Esophagus squamous epithelium (tissue), 5 donors: ENCODE measurements around the gene MICALL2. TPM values are rescaled to one million over a fixed set of nuclear protein-coding genes. Genes with fewer than 3 reads are reported as not detected.

Experiments
- DNase-seq: peaks from one replicate; lab custom pipeline; 2025; lab: John Stamatoyannopoulos, UW
- H3K27ac ChIP-seq, 4 donors: fragments of 200-600 bp; sonication (generic); one replicate each; pipeline ENCODE4 v1.5.1; 2016 to 2019; ENCODE audit warnings: mild to moderate bottlenecking in 1 of 4
- H3K27me3 ChIP-seq, 4 donors: fragments of 200-600 bp; sonication (generic); 1 replicate in 3 of 4; 2 replicates in 1 of 4; pipeline versions ENCODE4 v1.5.1 to v1.6.0; 2017 to 2021; ENCODE audit warnings: antibody characterized with exemption in 1 of 4
- H3K36me3 ChIP-seq, 3 donors: fragments of 200-600 bp; sonication (generic); one replicate each; pipeline ENCODE4 v1.5.1; 2016 to 2019
- H3K4me1 ChIP-seq, 3 donors: fragments of 200-600 bp; sonication (generic); one replicate each; pipeline ENCODE4 v1.5.1; 2017 to 2019
- H3K4me3 ChIP-seq, 4 donors: fragments of 200-600 bp; sonication (generic); 1 replicate in 3 of 4; 2 replicates in 1 of 4; pipeline ENCODE4 v1.5.1; 2016 to 2019; ENCODE audit warnings: mild to moderate bottlenecking in 2 of 4, moderate library complexity in 1 of 4
- H3K9me3 ChIP-seq, 3 donors: fragments of 200-600 bp; sonication (generic); one replicate each; pipeline ENCODE4 v1.5.1; 2016 to 2019
- CTCF ChIP-seq, 6 experiments: fragments of 450-650 bp in 4 of 6; fragments of 200-600 bp in 2 of 6; sonication (generic) in 2 of 6; IDR thresholded peaks; one replicate each; pipeline ENCODE4 v1.5.1; 2016 to 2019; ENCODE audit warnings: antibody characterized with exemption in 6 of 6, mild to moderate bottlenecking in 4 of 6, moderate library complexity in 4 of 6
- POLR2A ChIP-seq, 4 donors: fragments of 450-650 bp; IDR thresholded peaks; one replicate each; pipeline ENCODE4 v1.6.1; 2017; ENCODE audit warnings: antibody characterized with exemption in 4 of 4, mild to moderate bottlenecking in 4 of 4, moderate library complexity in 3 of 4
- whole genome bisulfite sequencing, 2 donors: methylation state at CpG; one replicate each; pipeline ENCODE4 v1.1.5; 2018; 5-methylcytosine and 5-hydroxymethylcytosine counted together
- intact Hi-C: fragments of 100-400 bp; cut with DNase I; formaldehyde crosslinking; loops from one replicate; pipeline ENCODE4 v1.15.0; 2022
- total RNA-seq, 4 donors: library from RNA; depleted of rRNA; stranded (reverse); fragments of >200 nt; gene quantifications; one replicate each; pipeline ENCODE4 v1.1.0, GENCODE V29; 2016
- donor health status: DM: yes; HTN: yes; CAD: no.

The MICALL2 gene
- total RNA-seq, 4 donors from 2014 or later = 14.1 to 17.5 (median 16.5) TPM

GRCh38 chr7:1425292-1426136, 33.8 kb downstream of the MICALL2 start:
- intact Hi-C loops = no loop called here
- no peak overlapping the region for H3K27ac ChIP-seq
- H3K27me3 ChIP-seq = peaks cover 0 to 86% (median 3%) of the 10 kb centered on the region in 4 donors

GRCh38 chr7:1424041-1424440, 35.2 kb downstream of the MICALL2 start:
- TF ChIP-seq POLR2A (IDR thresholded peaks at IDR 0.05) (no peak), CTCF (IDR thresholded peaks at IDR 0.05) (no peak)
- DNase-seq = no peak
- 72 to 74% methylated on average over 5 to 10 of the region's 12 CpGs for WGBS, 2 donors
- H3K27me3 ChIP-seq = peaks cover 0 to 85% (median 1%) of the 10 kb centered on the region in 4 donors
- no peak overlapping the region for H3K27ac ChIP-seq
- intact Hi-C loops = no loop called here
- H3K36me3 ChIP-seq = no peaks in the 10 kb centered on the region
- H3K9me3 ChIP-seq = no peaks in the 10 kb centered on the region
- H3K4me3 ChIP-seq = no peak overlapping the region
- H3K4me1 ChIP-seq = peaks cover 0 to 9% (median 5%) of the 10 kb centered on the region in 3 donors

More at GRCh38 chr7:1425292-1426136, 33.8 kb downstream of the MICALL2 start:
- no peak overlapping the region for H3K4me3 ChIP-seq
- DNase-seq = no peak
- no peaks in the 10 kb centered on the region for H3K36me3 ChIP-seq
- H3K4me1 ChIP-seq = peaks cover 0 to 17% (median 5%) of the 10 kb centered on the region in 3 donors
- WGBS, 2 donors = 69 to 85% methylated on average over 13 to 17 of the region's 18 CpGs
- no peaks in the 10 kb centered on the region for H3K9me3 ChIP-seq
- TF ChIP-seq POLR2A (IDR thresholded peaks at IDR 0.05) (no peak), CTCF (IDR thresholded peaks at IDR 0.05) (no peak)

- TF ChIP-seq POLR2A (IDR thresholded peaks at IDR 0.05) (no peak), CTCF (IDR thresholded peaks at IDR 0.05) (no peak)
- Histone ChIP-seq H3K36me3 (no peaks in the 10 kb centered on the region), H3K9me3 (no peaks in the 10 kb centered on the region), H3K4me3 (no peak overlapping the region), H3K27me3 (peaks cover 0 to 85% (median 1%) of the 10 kb centered on the region in 4 donors), H3K4me1 (peaks cover 0 to 9% (median 5%) of the 10 kb centered on the region in 3 donors), H3K27ac (no peak overlapping the region)
- DNase-seq = no peak
- 44 to 52% methylated on average over 5 of the region's 5 CpGs for WGBS, 2 donors
- intact Hi-C loops = no loop called here
These were observed 35.9 kb downstream of the MICALL2 start for GRCh38 chr7:1423264-1423811.

- intact Hi-C loops = no loop called here
- Histone ChIP-seq H3K4me3 (no peak overlapping the region), H3K27me3 (peaks cover 0 to 87% (median 1%) of the 10 kb centered on the region in 4 donors), H3K36me3 (no peaks in the 10 kb centered on the region), H3K4me1 (peaks cover 0 to 9% (median 5%) of the 10 kb centered on the region in 3 donors), H3K27ac (no peak overlapping the region), H3K9me3 (no peaks in the 10 kb centered on the region)
- TF ChIP-seq POLR2A (IDR thresholded peaks at IDR 0.05) (no peak), CTCF (IDR thresholded peaks at IDR 0.05) (no peak)
- WGBS, 2 donors = 5 to 25% methylated on average over 7 to 11 of the region's 24 CpGs
- no peak for DNase-seq
These were observed 36.6 kb downstream of the MICALL2 start for GRCh38 chr7:1422512-1423263.
